Bronchus fibroblast of lung (primary cell): ENCODE data around the gene RPUSD4. TPM values are rescaled to one million over a fixed set of nuclear protein-coding genes. Genes with fewer than 3 reads are reported as not detected.

Source experiments
- total RNA-seq: library from RNA; depleted of rRNA; stranded (reverse); fragments of >200 nt; gene quantifications from 2 replicates; pipeline ENCODE4 v1.2.3, GENCODE V29; 2015

RPUSD4 gene
- 15.0 and 18.6 TPM in 2 replicates for total RNA-seq

DNA sequence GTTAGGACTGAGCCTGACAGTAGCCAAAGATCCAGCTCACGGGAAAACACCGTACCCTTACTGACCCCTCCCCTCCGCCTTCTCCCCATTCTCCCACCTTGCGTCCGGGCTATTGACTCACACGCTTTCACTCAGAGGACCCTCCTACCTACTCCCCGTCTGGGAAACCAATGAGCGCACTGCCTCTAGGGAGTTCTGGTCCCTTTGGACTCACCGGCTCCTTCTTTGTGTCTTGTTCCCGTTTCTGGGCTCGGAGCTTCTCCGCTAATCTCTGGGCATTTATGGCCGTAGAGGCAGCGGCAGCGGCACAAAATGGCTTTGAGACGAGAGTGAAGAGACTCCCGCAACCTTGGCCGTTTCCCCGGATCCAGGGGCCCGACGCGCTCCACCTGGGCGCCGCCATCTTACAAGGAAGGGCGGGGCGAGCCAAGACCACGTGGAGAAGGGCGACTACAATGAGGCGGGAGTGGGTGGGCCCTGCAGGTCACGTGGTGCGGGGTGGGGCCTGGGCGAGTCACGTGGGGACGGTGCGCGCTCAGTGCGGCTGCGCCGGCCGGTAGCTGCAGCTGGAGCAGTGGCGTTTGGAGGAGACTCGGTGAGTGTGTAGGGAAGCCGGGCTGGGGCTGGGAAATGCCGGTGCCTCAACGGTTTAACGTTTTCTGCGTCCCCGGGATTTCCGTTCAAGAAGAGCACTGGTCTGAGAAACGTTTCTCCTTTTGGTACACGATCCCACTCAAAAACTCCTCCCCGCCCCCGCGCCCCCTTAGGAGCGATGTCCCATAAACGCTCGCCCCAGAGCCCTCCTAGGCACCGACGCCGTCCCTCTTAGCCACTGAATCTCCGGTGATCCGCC lies at the start of gene RPUSD4, which contains the start of gene FAM118B:
RPUSD4 (minus strand) TSS at position 415 of the 853 bp plus-strand sequence; CDS start at position 403, 12 bp downstream.
FAM118B (plus strand) TSS at position 547 of the 853 bp plus-strand sequence. CDS start 23,220 bp downstream, outside the sequence.

Other genes starting within 250 kb of the RPUSD4 start
- gene CDON, start 148.8 kb downstream of the RPUSD4 start, total RNA-seq = 1.8 and 3.4 TPM in 2 replicates
- gene FAM118B, start 132 bp upstream of the RPUSD4 start, total RNA-seq = 14.4 and 19.8 TPM in 2 replicates
- gene SRPRA, start 57.2 kb upstream of the RPUSD4 start, total RNA-seq = 90.5 and 98.9 TPM in 2 replicates
- 22.3 and 31.1 TPM in 2 replicates for gene FOXRED1, start 57.5 kb upstream of the RPUSD4 start, total RNA-seq
- gene TIRAP, start 71.4 kb upstream of the RPUSD4 start, total RNA-seq = 3.5 and 3.7 TPM in 2 replicates
- 28.1 and 30.3 TPM in 2 replicates for gene DCPS, start 92.4 kb upstream of the RPUSD4 start, total RNA-seq
- gene ST3GAL4, start 144.0 kb upstream of the RPUSD4 start, total RNA-seq = 31.3 and 31.7 TPM in 2 replicates